ENCODE results near the gene MYH6. TPM values are rescaled to one million over a fixed set of nuclear protein-coding genes. Genes with fewer than 3 reads are reported as not detected.
"Not testable (repeated sequence)": the region's sequence is repeated elsewhere in the genome, so short reads cannot be mapped to it uniquely, and the experiment has no call there.

MYH6 gene
- total RNA-seq, 1 experiment from 2014 or later, result not detected

DNA sequence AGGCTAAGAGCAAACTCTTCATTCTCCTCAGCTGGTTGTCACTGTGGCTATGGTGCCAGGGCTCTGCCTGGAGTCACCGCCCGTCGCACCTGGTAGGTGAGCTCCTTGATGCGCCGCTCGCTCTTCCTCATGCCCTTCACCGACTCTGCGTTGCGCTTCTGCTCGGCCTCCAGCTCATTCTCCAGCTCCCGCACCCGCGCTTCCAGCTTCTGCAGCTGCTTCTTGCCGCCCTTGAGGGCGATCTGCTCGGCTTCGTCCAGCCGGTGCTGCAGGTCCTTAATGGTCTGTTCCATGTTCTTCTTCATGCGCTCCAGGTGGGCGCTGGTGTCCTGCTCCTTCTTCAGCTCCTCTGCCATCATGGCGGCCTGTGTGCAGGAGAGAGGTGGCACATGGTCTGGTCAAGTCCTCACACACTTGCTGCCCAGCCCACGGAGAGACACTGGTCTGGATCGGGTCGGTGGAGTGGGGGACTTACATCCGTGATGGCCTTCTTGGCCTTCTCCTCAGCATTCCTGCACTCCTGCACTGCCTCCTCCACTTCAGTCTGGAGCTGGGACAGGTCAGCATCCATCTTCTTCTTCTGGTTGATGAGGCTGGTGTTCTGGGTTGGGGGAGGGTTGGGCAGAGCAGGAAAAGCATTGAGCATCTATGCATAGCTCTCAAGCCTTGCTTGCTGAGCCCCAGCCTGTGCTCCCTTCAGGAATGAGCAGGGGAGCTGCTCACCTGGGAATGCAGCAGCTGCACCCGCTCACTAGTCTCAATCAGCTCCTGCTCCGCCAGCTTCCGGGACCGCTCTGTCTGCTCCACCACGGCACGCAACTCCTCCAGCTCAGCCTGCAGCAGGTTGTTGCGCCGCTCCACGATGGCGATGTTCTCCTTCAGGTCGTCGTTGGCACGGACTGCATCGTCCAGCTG lies 7.1 kb upstream of the MYH6 start:
- no peak for DNase-seq (ENCODE audit: low spot score)

DNA sequence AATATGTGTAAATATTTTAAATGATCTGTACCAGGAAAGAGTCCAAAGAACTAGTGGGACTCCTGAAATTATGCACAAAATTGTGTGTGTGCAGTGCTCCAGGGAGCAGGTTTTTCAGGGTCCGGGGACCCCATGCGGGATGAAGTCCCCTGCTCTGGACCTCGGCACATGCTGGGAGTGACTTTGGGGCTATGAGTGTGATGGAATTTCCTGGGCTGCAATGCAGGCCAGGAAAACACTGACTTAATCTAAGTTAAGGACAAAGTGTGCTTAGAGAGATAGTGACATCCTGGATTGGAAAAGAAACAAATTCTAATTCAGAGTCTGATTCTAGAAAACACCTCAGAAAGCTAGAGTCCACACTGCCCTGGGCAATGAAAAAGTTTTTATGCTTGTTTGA lies 6.2 kb upstream of the MYH6 start:
- no peak for DNase-seq (ENCODE audit: low spot score)

DNA sequence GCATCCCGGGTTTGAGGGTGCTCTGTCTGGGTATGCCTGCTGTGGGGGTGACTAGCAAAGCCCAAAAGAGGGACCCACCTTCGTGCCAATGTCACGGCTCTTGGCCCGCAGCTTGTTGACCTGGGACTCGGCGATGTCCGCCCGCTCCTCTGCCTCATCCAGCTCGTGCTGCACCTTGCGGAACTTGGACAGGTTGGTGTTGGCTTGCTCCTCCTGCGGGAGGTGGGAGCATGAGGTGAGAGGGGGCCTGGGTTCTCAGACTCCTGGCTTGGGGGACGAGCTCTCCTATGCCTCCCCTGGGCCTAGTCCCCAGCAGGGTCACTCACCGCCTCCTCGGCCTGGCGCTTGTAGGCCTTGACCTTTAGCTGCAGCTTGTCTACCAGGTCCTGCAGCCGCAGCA lies 5.6 kb upstream of the MYH6 start:
- DNase-seq (ENCODE audit: low spot score), result no peak

DNA sequence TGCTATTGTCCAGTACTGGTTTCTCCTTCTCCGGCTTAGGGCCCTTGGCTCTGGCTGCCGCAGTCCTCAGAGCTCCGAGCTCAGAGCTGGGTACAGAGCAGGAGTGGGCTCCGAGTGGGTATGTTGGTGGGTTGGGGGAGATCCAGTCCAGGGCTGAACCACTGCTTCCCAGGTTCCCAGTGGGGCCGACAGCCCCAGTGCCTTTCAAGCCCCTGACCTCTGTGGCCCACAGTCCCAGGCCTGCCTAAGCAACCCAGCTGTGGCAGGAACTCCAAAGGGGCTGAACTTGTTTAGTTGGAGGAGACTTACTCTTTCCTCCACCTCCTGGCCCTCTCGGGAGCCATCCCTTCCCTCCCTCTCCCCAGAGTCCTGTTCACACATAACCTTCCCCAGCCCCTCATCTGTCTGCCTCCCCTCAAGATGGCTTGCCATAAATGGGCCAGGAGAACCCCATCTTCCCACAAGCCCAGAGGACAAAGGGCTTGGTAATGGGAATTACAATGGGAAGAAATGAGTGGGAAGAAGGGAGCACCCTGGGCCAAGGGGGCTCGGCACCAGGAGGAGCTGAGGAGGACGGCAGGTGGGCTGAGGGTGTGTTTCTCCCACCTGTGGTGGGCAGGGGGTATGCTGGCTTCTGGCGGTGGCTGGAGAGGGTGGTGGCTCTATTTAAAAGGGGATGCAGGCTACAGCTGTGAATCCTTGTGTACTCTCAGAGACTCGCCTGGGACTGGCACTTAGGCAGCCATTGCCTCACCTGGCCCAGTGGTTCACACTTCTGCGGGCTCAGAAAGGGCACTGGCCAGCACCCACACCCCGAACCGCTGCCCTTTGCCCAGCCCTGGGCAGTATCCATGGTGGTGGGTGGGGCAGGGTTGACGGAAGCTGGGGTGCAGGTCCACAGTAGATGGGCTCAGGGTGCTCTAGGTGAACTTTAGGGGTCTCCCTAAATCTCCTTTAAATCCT lies 3.8 kb upstream of the MYH6 start:
- no peak for DNase-seq (ENCODE audit: low spot score)

DNA sequence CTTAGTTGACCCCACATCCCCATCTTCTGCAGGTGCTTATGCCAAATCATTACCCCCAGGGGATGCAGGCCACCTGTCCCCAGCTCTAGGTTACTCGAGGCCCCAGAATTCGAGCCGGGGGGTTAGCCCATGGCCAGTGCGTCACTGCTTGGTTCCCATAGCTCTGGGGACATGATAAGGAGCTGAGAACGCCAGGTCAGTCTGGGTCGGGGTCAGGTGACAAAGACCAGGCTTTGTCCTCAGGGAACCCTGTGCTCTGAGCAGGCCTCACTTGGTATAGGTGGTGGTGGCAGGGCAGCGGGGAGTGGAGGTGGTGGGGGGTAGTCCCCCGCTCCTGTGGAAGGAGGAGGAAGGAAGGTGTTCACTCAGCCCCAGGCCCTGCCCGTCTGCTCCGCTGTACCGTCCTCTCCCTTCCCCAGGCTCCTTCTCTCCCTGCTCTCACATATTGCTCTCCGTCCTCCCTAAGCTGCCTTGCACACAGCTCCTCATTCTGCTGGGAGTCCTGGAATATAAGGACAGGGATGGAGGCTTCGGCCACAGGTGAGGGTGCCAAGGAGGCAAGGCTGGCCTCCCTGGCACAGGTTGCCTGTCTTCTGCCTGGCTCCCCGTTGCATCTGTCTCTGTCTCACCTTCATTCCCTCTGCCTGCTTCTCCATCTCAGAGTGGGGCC lies 2.0 kb upstream of the MYH6 start:
- no peak for DNase-seq (ENCODE audit: low spot score)

DNA sequence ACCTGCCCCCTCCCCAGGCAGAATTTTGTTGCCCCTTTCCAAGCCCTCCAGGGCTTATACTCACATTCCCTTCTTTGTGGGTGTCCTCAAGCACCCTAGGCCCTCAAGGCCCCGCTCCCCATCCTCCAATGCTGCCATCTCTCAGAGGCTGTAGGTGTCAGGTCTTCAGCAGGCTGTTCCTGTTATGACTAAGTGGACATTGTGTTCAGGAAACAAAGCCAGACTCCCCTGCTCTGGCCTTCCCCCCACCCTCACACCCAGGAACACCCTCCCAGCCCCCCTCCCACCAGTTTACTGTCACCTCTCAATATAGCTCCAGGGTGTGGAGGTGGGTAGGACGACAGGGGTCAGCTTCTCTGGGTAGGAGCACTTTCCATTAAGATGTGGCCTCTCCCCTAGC lies 1.4 kb upstream of the MYH6 start:
- DNase-seq (ENCODE audit: low spot score), result no peak

DNA sequence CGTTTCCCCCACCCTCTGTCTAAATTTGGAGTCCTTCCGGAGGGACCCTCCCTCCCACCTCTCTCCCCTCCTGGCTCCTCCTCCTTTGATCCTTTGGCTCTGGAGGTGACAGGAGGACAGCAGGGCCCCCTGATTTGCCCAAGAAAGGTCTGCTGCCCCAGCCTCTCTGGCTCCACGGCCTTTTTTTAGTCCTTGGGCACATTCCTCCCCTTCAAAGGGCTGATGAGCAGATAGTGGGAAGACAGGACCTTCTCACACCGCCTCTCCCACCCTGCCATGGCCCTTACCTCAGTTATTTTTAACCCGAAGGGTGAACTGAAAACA lies 196 bp upstream of the MYH6 start:
- DNase-seq (ENCODE audit: low spot score), result no peak

DNA sequence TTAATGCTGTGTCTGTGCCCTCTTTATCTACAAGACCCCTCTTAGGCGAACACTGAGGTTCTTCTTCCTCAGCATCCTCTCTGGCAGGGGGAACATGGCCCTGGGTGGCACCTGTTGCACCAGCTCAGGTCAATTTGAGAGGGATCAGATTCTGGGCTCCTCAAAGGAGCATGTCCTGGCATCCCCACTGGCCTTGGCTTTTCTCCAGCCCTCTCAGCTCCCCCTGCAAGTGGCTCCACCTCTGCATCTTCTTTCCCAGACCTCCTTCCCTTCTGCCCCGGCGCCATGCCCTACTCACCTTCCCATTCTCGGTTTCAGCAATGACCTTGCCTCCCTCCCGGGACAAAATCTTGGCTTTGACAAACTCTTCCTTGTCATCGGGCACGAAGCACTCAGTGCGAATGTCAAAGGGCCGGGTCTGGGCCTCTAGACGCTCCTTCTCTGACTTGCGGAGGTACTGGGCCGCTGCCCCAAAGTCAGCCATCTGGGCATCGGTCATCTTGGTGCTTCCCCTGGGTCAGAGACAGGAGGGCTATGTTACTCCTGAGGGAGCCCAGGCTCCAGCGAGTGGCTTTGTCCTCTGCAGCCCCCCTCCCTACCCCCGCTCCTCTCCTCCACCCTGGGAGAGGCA lies 1.2 kb downstream of the MYH6 start:
- no peak for DNase-seq (ENCODE audit: low spot score)

DNA sequence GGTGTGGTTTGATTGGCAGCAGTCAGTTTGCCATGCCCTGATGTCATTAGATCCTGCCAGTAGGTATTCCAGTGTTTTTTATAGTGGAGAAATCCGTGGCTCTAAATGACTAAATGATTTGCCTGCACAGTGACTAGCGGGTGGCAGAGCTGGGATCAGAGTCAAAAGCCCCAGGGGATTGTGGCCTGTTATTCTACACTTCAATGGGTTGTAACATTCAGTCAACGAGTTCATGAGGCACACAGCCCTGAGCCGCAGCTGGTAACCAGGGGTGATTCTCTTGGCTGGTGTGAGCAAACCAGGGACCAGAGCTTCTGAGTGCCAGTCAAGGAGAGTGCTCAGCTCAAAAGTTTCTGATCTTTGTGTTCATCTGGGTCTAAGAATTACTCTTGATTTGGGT lies 1.8 kb downstream of the MYH6 start:
- DNase-seq (ENCODE audit: low spot score), result no peak

DNA sequence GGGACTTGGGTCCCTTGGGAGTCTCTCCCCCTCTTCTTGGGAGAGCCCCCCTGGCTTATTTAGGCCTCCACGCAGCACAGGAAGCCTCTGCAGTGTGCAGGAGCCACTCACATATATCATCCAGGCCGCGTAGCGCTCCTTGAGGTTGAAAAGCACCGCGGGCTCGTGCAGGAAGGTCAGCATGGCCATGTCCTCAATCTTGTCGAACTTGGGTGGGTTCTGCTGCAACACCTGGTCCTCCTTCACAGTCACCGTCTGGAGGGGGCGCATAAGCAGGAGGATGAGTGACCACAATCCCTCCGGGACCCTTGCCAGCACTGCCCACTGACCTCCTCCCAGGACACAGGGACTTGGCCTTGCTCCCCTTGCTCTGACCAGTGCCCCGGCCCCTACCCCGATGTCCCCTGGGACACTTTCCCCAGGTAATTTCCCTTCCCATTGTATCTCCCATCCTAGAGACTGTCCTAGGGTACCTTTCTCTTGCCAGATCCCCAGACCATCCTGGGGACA lies 2.5 kb downstream of the MYH6 start:
- DNase-seq (ENCODE audit: low spot score), result no peak

DNA sequence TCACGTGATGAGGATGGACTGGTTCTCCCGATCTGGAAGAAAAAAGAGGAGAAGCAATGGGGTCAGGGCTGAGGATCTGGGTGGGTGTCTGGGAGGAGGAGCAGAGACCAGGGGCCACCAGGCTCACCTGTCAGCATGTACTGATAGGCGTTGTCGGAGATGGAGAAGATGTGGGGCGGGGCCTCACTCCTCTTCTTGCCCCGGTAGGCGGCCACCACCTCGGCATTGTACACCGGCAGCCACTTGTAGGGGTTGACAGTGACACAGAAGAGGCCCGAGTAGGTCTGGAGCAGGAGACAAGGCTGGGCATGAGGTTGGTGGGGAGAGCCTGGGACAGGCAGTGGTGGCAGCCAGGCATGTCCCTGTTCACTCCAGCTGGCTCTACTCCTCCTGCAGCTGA lies 3.0 kb downstream of the MYH6 start:
- no peak for DNase-seq (ENCODE audit: low spot score)

DNA sequence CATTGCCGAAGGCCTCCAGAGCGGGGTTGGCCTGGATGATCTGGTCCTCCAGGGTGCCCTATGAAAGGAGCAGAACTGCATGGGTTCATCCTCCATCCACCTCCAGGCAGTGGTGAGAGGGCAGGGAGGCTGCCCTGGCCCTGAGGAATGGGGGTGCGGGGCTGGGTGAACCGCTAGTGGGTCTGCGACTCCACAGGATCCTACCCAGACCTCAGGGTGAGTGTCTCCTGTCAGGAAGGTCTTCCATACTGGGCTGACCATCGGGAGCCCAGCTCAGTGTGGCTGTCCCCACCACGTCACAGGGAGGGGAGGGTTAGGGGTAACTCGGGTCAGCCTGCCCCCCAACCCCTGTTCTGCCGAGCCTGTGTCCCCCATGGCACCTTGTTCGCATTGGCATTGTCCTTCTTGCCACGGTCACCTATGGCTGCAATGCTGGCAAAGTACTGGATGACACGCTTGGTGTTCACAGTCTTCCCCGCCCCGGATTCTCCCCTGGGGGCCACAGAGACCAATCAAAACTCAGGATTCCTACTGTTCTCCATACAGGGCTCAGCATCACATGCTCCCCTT lies 3.7 kb downstream of the MYH6 start:
- DNase-seq (ENCODE audit: low spot score), result no peak

DNA sequence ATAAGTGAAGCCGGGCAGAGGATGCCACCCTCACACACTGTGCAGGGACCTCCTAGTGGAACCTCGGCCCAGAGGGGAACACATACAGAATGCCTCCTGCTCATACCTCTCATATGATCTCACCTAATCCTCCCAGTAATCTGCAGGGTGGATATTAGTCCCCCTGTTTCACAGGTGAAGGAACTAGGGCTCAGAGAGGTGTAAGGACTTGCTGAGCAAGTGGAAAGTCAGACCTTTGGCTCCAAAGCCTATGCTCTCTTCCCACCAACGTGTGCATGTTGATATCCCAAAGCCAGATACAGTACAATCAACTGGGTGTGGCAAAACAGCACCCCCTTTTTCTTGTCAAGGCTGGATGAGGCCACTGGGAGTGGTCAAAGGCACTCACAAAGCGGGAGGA lies 4.2 kb downstream of the MYH6 start:
- DNase-seq (ENCODE audit: low spot score), result no peak

DNA sequence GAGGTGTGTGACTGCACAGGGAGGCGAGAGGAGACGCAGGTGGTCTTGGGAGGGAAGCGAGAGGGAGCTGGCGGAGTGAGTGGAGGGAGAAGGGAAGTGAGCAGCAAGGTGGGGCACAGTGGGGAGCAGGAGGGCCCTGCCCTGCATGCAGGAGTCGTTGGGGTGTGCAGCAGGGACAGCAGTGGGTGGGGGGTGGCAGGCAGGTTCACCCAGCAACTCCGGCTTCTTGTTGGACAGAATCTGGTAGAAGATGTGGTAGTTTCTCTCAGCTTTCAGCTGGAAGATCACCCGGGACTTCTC lies 5.0 kb downstream of the MYH6 start:
- no peak for DNase-seq (ENCODE audit: low spot score)

DNA sequence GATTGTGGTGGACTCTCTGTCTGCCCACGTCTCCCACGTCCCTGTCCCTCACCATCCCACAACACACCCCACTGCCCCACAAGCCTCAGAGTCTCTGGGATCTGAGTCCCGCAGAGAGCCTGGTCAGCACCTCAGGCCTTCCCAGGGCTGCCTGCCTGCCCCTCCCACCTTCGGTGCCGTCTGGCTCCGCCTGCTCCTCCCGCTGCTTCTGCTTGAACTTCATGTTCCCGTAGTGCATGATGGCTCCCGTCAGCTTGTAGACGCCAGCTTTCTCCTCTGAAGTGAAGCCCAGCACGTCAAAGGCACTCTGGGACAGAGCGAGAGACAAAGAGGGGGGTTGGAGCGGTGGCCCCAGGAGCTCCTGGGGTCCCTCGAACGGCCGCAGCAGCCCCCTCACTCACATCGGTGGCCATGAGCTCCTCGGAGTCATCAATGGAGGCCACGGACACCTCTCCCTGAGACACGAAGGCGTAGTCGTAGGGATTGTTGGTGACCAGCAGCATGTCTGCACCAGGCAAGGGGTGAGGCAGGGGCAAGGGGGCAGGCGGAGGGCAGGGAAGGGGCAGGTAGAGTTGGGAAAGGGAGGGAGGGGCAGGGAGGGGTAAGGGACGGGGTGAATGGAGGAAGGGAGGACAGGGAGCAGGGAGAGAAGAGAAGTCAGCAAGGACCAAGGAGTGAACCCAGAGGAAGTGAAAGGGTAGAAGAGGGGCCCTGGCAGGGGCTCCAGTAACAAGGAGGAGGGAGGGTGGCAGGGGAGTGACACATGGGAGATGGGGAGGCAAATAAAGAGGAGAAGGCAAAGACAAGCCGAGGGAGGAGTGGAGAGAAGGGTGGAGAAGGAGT lies 5.6 kb downstream of the MYH6 start:
- no peak for DNase-seq (ENCODE audit: low spot score)

DNA sequence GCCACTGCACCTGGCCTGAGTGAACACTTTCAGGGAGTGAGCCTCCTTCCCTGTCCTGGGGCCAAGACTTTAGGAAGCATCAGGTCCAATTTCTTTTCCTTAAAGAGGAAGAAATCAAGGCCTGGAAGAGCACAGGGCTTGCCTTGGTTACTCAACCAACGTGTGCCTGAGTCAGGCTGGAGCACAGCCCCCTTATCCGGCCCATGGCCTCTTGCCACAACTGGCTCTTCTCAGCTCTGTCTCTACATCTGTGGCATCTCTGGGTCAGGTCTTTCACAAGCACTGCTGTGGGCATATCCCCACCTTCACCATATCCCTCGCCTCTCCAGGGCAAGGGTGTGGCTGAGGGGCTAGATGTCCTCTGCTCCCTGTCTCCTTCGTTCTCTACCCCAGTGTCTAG lies 6.8 kb downstream of the MYH6 start:
- no peak for DNase-seq (ENCODE audit: low spot score)

DNA sequence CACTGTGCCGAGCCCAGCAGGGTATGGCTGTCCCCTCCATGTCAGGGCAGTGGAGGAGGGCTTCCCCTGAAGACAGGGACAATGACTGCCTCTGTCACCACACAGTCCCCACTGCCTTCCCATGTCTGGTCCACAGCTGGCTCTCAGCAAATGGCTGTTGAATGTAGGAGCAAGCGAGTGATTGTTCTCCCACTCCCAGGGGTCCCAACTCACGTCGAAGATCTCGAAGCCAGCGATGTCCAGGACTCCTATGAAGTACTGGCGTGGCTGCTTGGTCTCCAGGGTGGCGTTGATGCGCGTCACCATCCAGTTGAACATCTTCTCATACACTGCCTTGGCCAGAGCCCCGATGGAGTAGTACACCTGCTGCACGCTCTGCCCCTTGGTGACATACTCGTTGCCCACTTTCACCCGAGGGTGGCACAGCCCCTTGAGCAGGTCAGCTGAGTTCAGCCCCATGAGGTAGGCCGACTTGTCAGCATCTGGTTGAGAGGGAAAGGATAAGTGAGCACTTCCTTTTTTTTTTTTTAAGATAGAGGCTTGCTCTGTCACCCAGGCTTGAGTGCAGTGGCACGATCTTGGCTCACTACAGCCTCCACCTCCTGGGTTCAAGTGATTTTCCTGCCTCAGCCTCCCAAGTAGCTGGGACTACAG lies 7.5 kb downstream of the MYH6 start:
- not testable (repeated sequence) for DNase-seq (ENCODE audit: low spot score)

DNA sequence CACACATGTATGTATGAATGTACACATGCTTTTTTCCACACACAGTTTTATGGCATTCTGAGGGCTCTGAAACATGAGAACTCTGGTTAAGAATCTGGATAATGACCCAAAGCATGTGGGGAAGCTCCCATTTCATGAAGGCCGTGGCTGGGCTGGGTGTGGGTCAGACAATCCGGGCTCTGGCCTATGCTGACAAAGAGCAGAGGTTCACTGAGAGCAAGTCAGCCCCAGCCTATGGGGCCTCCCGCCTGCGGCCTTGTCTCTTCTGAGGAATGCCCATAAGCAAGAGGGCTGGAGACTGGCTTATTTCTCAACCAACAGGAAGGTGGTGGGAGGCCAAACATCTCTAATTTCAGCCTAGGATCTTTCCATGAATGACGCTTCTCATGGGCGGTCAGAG lies 8.5 kb downstream of the MYH6 start:
- DNase-seq (ENCODE audit: low spot score), result no peak

DNA sequence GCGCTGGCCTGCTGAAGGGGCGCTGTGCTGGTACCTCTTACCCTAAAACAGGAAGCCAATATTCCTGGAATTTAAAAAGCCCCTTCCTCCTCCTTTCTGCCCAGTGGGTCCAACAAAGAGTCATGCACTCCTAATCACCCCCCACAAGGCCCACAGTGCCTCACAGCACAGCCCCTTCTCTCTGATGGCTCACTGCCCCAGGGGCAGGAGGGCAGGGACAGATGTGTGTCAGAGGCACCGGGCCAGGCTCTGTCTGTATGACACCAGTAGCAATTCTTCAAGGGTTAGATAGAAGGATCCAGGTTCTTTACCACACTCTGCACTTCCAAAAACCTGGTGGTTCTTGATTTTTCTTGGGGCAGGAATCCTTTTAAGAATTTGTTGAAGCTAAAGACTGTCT lies 8.9 kb downstream of the MYH6 start:
- DNase-seq (ENCODE audit: low spot score), result no peak

DNA sequence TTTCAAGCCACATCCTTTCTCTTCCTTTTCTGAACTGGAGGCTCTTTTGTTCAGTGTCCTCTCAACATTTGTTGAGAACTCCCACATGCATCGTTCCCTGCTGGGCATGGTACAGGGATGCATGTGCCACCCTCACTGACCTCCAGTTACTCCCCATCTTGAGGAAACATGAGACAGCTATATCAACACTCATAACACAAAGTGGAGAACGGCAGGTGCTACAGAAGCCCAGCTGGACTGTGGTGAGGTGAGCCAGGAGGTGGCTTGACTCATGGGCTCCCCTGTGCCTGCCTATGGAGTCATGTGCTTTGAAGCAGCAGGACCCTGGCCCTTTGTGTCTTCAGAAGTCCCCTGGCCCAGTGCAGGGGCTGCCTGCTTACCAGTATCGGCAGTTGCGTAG lies 9.7 kb downstream of the MYH6 start:
- no peak for DNase-seq (ENCODE audit: low spot score)

All from HT-29 (cell line).